CD4-positive, alpha-beta T cell treated with Interleukin-6 for 4 hours (primary cell): ENCODE data around the gene SPATS2.
"Not testable (repeated sequence)": the region's sequence is repeated elsewhere in the genome, so short reads cannot be mapped to it uniquely, and the experiment has no call there.

ENCODE experiments used
- DNase-seq: peaks from one replicate; pipeline ENCODE4 v3.0.0-alpha.2; 2020; ENCODE audit warnings: mixed read lengths

The SPATS2 gene

GRCh38 chr12:49478949-49479664, 111.8 kb downstream of the SPATS2 start:
- no peak for DNase-seq

GRCh38 chr12:49482095-49483051, 115.1 kb downstream of the SPATS2 start:
- DNase-seq: no peak

- DNase-seq: no peak
Measured at GRCh38 chr12:49483619-49484018, 116.4 kb downstream of the SPATS2 start.

- DNase-seq: no peak
Measured at GRCh38 chr12:49487605-49488004, 120.3 kb downstream of the SPATS2 start.

- no peak for DNase-seq
Measured at GRCh38 chr12:49489154-49489553, 121.9 kb downstream of the SPATS2 start.

GRCh38 chr12:49489720-49490119, 122.5 kb downstream of the SPATS2 start:
- DNase-seq: no peak

GRCh38 chr12:49491823-49492222, 124.6 kb downstream of the SPATS2 start:
- DNase-seq: no peak

GRCh38 chr12:49493900-49494299, 126.6 kb downstream of the SPATS2 start:
- no peak for DNase-seq

- DNase-seq: no peak
Measured at GRCh38 chr12:49496417-49497360, 129.4 kb downstream of the SPATS2 start.

GRCh38 chr12:49501895-49502294, 134.6 kb downstream of the SPATS2 start:
- DNase-seq: no peak

- DNase-seq: no peak
Measured at GRCh38 chr12:49502590-49502989, 135.3 kb downstream of the SPATS2 start.

GRCh38 chr12:49503674-49504180, 136.5 kb downstream of the SPATS2 start:
- DNase-seq: no peak

GRCh38 chr12:49505672-49506071, 138.4 kb downstream of the SPATS2 start:
- DNase-seq: no peak

- DNase-seq: no peak
Measured at GRCh38 chr12:49507139-49507538, 139.9 kb downstream of the SPATS2 start.

- not testable (repeated sequence) for DNase-seq
Measured at GRCh38 chr12:49509681-49510080, 142.4 kb downstream of the SPATS2 start.

- DNase-seq: no peak
Measured at GRCh38 chr12:49511410-49511809, 144.1 kb downstream of the SPATS2 start.

GRCh38 chr12:49512546-49512945, 145.3 kb downstream of the SPATS2 start:
- no peak for DNase-seq

GRCh38 chr12:49515266-49515665, 148.0 kb downstream of the SPATS2 start:
- DNase-seq: no peak

GRCh38 chr12:49518914-49519573, 151.8 kb downstream of the SPATS2 start:
- no peak for DNase-seq

- DNase-seq: no peak
Measured at GRCh38 chr12:49519574-49519936, 152.3 kb downstream of the SPATS2 start.

GRCh38 chr12:49521389-49521788, 154.1 kb downstream of the SPATS2 start:
- no peak for DNase-seq
